Testis (tissue), 3 donors: ENCODE data around the gene LAD1. TPM values are rescaled to one million over a fixed set of nuclear protein-coding genes. Genes with fewer than 3 reads are reported as not detected.

ENCODE experiments used
- DNase-seq: peaks from one replicate; pipeline ENCODE4 v3.0.0-alpha.2; 2019
- H3K27ac ChIP-seq, 2 donors: fragments of 200-600 bp; sonication (generic); one replicate each; pipeline ENCODE4 v1.5.1; 2019
- H3K27me3 ChIP-seq: fragments of 200-600 bp; sonication (generic); one replicate; pipeline ENCODE4 v1.5.1; 2019
- H3K36me3 ChIP-seq: fragments of 200-600 bp; sonication (generic); one replicate; pipeline ENCODE4 v1.5.1; 2017; ENCODE audit warnings: low read depth; ENCODE audit errors: missing control alignments
- H3K4me1 ChIP-seq: fragments of 200-600 bp; sonication (generic); one replicate; pipeline ENCODE4 v1.5.1; 2019
- H3K4me3 ChIP-seq, 2 donors: fragments of 200-600 bp; sonication (generic); one replicate each; pipeline ENCODE4 v1.5.1; 2017 to 2019
- H3K9me3 ChIP-seq: fragments of 200-600 bp; sonication (generic); one replicate; pipeline ENCODE4 v1.5.1; 2017
- POLR2A ChIP-seq: fragments of 450-650 bp; IDR thresholded peaks from one replicate; pipeline ENCODE4 v1.6.1; 2017; ENCODE audit warnings: antibody characterized with exemption, mild to moderate bottlenecking, moderate library complexity
- WGBS, 2 donors: methylation state at CpG; one replicate each; pipeline ENCODE4 v1.1.5; 2018; 5-methylcytosine and 5-hydroxymethylcytosine counted together
- intact Hi-C: fragments of 100-400 bp; cut with DNase I; formaldehyde crosslinking; loops from one replicate; pipeline ENCODE4 v1.15.1; 2023; ENCODE audit warnings: low total_unique reads
- polyA plus RNA-seq: library from polyadenylated mRNA; stranded (reverse); fragments of 350-450 nt; fragmentation: Illumina TruSeq; extraction: RNeasy Lipid Tissue Mini Kit (QIAGEN cat#74804); gene quantifications from one replicate; pipeline ENCODE4 v1.2.3, GENCODE V29; 2014; ENCODE audit warnings: low read depth, low replicate concordance; ENCODE audit not compliant: insufficient read depth
- total RNA-seq, 2 donors: library from RNA; depleted of rRNA; stranded (reverse); fragments of >200 nt; gene quantifications; one replicate each; pipeline ENCODE4 v1.2.3, GENCODE V29; 2016
- TF ChIP-seq, protein P1 (sequence below), 3 experiments: fragments of 450-650 bp in 2 of 3; fragments of 200-600 bp in 1 of 3; sonication (generic) in 1 of 3; IDR thresholded peaks; one replicate each; pipeline ENCODE4 v1.5.1; 2016 to 2019; ENCODE audit warnings: antibody characterized with exemption in 3 of 3, mild to moderate bottlenecking in 2 of 3, moderate library complexity in 1 of 3

Gene LAD1
- total and polyA plus RNA-seq, 3 donors from 2014 or later: 0.37 to 1.2 (median 0.71) TPM

- intact Hi-C loops: no loop called here
- TF ChIP-seq, protein P1, sequence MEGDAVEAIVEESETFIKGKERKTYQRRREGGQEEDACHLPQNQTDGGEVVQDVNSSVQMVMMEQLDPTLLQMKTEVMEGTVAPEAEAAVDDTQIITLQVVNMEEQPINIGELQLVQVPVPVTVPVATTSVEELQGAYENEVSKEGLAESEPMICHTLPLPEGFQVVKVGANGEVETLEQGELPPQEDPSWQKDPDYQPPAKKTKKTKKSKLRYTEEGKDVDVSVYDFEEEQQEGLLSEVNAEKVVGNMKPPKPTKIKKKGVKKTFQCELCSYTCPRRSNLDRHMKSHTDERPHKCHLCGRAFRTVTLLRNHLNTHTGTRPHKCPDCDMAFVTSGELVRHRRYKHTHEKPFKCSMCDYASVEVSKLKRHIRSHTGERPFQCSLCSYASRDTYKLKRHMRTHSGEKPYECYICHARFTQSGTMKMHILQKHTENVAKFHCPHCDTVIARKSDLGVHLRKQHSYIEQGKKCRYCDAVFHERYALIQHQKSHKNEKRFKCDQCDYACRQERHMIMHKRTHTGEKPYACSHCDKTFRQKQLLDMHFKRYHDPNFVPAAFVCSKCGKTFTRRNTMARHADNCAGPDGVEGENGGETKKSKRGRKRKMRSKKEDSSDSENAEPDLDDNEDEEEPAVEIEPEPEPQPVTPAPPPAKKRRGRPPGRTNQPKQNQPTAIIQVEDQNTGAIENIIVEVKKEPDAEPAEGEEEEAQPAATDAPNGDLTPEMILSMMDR (IDR thresholded peaks at IDR 0.05): peak; percentile 13 to 66 (median 54)
- TF ChIP-seq POLR2A: no peak
- no peak overlapping the region for H3K4me3 ChIP-seq
- 84 to 89% methylated on average over 4 to 8 of the region's 8 CpGs for WGBS, 2 donors
- no peaks in the 10 kb centered on the region for H3K4me1 ChIP-seq
- no peaks in the 10 kb centered on the region for H3K9me3 ChIP-seq
- DNase-seq: peak; percentile 74
- H3K27me3 ChIP-seq: no peaks in the 10 kb centered on the region
- no peaks in the 10 kb centered on the region for H3K36me3 ChIP-seq
- H3K27ac ChIP-seq: no peak overlapping the region
These were observed 13.7 kb downstream of the LAD1 start for GRCh38 chr1:201385299-201385891.

GRCh38 chr1:201384406-201384782 lies 14.7 kb downstream of the LAD1 start:
- no peaks in the 10 kb centered on the region for H3K27me3 ChIP-seq
- DNase-seq: no peak
- no peaks in the 10 kb centered on the region for H3K4me1 ChIP-seq
- TF ChIP-seq, protein P1 (IDR thresholded peaks at IDR 0.05): no peak
- H3K4me3 ChIP-seq: no peak overlapping the region
- intact Hi-C loops: no loop called here
- no peak overlapping the region for H3K27ac ChIP-seq
- H3K9me3 ChIP-seq: no peaks in the 10 kb centered on the region
- 56 to 98% methylated on average over 4 of the region's 4 CpGs for WGBS, 2 donors
- no peaks in the 10 kb centered on the region for H3K36me3 ChIP-seq

GRCh38 chr1:201383647-201384405 lies 15.3 kb downstream of the LAD1 start:
- 94 to 95% methylated on average over 4 of the region's 4 CpGs for WGBS, 2 donors
- intact Hi-C loops: no loop called here
- no peak for DNase-seq
- H3K9me3 ChIP-seq: no peaks in the 10 kb centered on the region
- no peak for TF ChIP-seq POLR2A
- TF ChIP-seq, protein P1 (IDR thresholded peaks at IDR 0.05): no peak
- no peaks in the 10 kb centered on the region for H3K36me3 ChIP-seq
- no peaks in the 10 kb centered on the region for H3K27me3 ChIP-seq
- no peak overlapping the region for H3K4me3 ChIP-seq
- H3K27ac ChIP-seq: no peak overlapping the region
- H3K4me1 ChIP-seq: no peaks in the 10 kb centered on the region

DNA sequence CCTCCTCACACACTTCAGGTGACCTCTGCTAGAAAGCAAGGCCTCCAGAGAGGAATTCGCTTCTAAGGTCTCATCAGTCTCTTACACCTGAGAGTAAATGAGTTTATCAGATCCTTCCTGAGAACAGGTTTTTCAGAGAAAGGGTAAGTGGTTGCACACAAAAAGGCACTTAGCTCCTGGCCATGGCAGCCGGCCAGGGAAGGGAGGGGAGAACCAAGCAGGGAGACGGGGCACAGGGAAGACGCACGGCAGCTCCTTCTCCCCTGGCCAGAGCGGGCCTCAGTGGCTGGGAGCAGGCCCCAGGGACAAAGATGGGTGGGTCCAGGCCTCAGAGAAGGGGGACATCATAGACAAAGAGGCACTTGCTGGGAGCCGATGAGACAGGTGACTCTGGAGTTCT lies 18.0 kb downstream of the LAD1 start:
- no peak overlapping the region for H3K4me3 ChIP-seq
- H3K27ac ChIP-seq: no peak overlapping the region
- no peak for DNase-seq
- TF ChIP-seq POLR2A: no peak
- TF ChIP-seq, protein P1 (IDR thresholded peaks at IDR 0.05): no peak
- H3K36me3 ChIP-seq: no peaks in the 10 kb centered on the region
- H3K9me3 ChIP-seq: no peaks in the 10 kb centered on the region
- no peaks in the 10 kb centered on the region for H3K4me1 ChIP-seq
- WGBS, 2 donors: 91 to 98% methylated on average over 7 of the region's 7 CpGs
- no peaks in the 10 kb centered on the region for H3K27me3 ChIP-seq
- intact Hi-C loops: no loop called here
